ENCODE results near the gene HSPB6.
A peak's percentile ranks its signal among the peaks of the same experiment; 100 is the strongest.
"Not testable (repeated sequence)": the region's sequence is repeated elsewhere in the genome, so short reads cannot be mapped to it uniquely, and the experiment has no call there.

Gene HSPB6

DNA sequence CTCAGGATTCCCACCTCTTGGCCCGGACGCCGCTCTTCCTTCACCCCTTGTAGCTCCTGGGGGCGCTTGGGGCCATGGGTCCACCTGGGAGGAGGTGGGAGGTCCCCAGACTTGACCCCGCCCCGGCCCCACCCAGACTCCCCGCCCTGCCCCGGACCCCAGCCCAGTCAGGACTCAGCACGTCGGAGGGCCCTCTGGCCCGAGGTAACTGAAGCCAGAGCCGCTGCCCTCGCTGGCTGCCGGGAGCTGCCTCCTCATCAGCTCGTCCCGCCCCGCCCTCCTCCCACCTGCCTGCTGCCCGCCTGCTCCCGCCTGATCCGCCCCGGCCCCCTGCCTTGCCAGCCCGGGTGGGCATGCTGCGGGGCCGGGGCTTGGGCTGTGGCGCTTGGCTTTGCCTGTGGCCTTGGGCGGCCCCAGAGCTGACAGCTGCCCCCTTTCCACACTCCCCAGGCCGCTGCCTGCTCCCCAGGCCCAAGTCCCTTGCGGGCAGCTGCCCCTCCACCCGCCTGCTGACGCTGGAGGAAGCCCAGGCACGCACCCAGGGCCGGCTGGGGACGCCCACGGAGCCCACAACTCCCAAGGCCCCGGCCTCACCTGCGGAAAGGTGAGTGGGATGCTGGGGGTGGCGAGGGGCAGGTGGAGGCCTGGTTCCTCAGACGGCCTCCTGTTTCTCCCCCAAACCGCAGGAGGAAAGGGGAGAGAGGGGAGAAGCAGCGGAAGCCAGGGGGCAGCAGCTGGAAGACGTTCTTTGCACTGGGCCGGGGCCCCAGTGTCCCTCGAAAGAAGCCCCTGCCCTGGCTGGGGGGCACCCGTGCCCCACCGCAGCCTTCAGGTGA, 27.9 kb upstream of the HSPB6 start:
- no peak for DNase-seq

DNA sequence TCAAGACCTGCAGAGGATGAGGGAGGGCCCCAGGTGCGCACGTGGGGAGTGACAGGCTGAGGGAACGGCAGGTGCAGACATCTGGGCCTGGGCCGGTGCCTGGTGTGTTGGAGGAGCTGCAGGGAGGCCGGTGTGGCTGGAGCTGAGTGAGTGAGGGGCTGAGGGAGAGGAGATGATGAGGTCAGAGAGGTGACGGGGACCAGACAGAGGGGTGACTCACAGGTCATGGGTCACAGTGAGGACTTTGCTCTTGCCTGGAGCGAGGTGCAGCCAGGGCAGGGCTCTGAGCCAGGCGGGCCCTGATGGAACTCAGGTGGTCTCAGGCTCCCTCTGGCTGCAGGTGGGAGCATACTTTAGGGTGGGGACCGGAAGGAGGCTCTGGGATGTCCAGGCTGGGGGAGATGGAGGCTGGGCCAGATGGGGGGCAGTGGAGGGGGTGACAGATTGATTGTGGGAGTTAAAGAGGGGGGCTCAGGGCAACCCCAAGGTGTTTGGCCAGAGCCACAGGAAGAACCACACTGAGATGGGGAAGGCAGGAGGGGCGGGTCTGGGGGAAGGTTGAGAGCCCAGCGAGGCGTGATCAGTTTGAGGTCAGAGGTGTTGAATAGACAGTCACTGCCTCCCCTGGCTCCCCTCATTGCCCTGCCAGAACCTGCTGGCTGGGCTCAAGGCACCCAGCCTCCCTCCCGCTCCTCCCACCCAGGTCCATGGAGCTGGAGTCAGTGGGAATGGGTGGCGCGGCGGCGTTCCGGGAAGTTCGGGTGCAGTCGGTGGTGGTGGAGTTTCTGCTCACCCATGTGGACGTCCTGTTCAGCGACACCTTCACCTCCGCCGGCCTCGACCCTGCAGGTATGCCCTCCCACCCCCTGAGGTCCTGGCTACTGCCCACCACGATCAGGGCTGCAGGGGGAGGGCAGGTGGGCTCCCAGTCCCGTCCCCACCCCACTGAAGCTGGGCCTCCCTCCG, 26.9 kb upstream of the HSPB6 start:
- no peak for DNase-seq

DNA sequence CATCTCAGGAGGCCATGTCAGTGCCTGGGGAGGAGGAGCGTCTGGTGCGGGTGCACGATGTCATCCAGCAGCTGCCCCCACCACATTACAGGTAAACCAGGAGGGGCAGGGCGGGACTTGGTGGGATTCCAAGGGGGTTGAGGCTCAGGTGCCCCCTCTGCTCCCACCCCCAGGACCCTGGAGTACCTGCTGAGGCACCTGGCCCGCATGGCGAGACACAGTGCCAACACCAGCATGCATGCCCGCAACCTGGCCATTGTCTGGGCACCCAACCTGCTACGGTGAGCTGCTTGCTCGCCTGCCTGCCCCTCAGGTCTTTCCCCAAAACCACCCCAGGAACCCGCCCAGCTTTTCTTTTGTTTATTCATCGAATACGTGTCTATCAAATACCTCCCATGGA, 25.8 kb upstream of the HSPB6 start:
- no peak for DNase-seq

DNA sequence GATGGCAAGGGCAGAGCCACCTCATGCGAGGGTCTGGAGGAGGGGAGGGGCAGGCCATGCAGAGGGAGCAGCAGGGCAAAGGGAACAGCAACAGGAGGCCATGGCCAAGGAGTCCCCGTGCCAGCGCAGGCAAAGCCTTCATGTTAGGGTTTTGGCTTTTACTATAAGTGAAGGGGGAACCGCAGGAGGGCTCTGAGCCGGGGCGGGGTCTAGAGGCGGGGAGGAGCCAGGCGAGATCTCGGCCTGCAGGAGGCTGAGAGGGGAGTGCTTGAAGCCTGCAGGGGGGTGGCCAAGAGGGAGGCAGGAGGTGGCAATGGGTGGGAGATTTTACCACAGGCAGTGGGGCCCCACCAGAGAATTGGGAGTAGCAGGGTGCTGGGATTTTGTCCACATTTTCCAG, 24.8 kb upstream of the HSPB6 start:
- no peak for DNase-seq

DNA sequence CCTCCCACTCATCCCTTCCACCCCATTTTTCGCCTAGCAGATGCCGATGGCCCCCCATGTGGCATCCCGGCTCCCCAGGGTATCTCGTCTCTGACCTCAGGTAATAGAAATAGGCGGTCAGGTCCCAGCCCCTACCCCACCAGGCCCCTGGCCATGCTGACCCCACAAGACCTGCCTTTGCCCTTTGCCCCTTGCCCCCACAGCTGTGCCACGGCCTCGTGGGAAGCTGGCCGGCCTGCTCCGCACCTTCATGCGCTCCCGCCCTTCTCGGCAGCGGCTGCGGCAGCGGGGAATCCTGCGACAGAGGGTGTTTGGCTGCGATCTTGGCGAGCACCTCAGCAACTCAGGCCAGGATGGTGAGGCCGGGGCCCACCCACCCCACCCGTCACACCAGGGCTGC, 23.9 kb upstream of the HSPB6 start:
- no peak for DNase-seq

DNA sequence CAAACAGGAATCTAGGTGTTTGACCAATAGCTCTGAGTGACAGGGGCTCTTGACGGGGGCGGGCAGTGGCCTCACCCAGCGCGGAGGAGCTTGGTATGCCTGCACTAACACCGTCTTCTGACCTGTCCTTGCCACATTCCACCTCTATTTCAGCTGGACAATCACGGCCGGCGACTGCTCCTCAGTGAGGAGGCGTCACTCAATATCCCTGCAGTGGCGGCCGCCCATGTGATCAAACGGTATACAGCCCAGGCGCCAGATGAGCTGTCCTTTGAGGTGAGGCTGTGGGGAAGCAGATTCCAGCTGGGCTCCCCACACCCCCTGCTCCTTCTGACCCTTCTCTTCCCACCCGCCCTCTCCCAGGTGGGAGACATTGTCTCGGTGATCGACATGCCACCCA, 23.2 kb upstream of the HSPB6 start:
- DNase-seq: no peak

DNA sequence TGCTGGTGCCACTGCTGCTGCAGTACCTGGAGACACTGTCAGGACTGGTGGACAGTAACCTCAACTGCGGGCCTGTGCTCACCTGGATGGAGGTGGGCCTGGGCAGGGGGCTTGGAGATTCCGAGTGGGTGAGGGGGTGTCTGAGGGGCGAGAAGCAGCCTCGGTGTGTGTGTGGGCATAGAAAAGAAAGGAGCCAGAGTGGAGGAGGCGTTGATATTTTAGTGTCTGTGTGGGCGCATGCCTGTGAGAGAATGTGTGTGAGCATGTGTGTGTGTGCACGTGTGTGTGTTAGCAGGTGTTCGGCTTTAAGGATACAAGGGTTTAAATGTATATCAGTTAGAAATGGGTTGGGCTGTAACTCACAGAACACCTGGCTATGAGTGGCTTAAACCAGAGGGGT, 22.2 kb upstream of the HSPB6 start:
- DNase-seq: no peak

DNA sequence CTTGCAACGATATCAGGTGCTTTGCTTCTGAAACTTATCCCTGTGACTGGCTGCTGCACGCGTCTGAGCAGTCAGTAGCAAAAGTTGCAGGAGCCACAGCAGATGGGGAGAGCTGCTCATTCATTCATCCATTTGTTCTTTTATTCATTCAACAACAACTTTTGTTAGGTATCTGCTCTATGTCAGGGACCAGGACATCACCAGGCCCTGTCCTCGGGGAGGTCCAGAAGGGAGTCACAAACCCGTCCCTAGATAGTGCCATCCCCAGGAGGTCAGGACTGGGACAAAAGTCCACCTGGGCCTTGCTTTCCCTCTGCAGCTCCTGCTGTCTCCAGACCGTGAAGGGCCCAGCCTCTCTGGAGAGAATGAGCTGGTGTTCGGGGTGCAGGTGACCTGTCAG, 21.1 kb upstream of the HSPB6 start:
- no peak for DNase-seq

DNA sequence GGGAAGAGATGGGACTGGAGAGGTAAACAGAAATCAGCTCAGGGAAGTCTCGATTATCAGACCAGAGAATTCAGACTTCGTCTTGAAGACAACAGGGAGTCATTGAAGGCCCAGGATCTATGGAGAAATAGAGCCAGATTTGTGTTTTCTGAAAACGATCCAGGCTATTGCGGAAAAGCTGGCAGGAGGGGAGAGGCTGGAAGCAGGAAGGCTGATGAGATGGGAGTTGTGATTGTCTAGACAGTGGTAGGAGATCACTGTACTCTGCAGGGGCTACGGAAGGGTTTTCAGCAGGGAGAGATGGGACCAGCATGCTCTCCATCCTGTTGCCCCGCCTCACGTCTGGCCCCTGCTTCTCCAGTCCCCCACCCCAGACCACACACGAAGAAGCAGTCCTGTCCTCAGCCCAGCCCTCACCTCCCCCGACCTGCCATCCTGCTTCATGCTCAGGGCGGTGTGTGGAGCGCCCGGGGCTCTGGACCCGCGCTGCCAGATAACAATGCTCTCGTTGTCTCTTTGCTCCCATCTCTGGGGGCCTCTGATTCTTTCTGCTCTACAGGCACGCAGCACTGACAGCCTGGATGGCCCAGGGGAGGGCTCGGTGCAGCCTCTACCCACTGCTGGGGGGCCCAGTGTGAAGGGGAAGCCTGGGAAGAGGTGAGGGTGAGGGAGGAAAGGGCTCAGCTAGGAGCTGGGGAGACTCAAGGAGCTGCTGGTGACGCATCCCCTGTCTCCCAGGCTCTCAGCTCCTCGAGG, 20.4 kb upstream of the HSPB6 start:
- DNase-seq: no peak

DNA sequence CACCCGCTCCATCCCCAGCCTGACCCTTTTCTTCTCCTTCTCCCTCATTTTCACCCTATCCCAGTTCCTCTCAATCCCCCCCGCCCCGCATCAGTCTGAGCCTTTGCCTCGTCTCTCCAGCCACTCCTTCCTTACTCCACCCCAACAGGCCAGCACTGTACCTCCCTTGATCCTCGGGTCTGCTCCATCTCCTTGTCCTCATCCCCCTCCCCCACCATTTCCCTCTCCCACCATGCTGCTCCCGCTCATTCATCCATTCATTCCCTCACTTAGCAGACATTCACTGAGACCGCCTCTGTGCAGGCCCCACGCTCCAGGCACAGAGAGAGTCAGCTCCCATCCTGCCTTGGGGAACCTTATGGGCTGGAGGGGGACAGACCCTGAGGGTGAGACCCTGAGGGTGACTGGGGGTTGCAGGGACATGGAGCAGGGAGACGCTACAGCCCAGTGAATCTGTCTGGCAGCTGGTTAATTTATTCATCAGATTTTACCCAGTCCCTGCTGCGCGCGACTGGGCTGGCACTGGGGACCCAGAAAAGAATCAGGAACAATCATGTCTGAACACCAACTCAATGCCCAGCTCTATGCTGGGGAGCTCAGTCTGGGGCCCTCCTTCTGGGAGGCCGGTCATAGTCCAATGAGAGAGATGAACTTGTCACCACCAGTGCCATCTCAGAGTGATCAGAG, 19.4 kb upstream of the HSPB6 start:
- no peak for DNase-seq

DNA sequence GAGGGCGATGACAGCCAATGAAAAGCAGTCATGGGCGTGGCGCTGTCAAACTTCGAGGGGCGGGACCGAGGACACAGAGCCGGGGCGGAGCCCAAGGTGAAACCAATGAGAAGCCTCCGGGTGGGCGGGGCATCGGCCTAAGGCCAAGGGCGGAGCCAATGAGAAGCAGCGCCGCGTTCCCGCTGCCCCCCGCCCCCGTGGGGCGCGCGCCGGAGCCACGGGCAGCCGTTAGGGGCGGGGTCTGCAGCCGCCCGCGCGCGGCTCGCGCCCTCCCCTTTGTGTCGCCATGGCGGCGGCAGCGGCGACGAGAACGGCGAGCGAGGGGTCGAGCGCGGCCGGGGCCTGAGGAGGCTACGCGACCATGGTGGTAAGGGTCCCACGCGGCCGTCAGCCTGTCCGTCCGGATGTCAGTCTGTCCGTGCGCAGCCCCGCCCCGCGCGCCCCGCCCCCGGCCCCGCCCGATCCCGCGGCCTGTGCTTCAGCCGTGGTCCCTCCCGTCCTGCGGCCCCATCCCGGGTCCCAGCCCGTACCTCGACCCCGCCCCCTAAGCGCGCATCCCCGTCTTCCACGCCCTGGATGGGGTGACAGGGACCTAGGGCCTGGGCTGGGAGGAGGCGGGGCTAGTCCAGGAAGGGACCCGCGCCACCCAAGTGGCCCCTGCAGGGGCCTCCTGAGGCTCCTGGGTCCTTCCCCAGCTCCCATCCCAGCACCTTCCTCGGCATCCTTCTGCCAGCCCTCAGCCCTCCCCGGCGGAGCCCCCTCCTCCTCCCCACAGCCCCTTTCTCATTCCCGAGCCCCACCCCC, 18.7 kb upstream of the HSPB6 start, which contains the start of gene ARHGAP33:
TSS of gene ARHGAP33 (plus strand) at position 267 of the 804 bp plus-strand sequence. CDS start at position 362, 95 bp downstream.
- DNase-seq: peak; percentile 99

DNA sequence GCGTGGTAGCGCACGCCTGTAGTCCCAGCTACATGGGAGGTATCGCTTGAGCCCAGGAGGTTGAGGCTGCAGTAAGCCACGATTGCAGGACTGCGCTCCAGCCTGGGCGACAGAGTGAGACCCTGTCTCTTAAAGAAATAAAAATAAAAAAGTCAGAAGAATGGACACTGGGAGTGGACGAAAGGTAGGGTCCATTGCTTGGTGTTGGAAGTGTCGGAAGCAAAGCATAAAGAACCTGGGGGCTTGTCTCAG, 18.1 kb upstream of the HSPB6 start:
- DNase-seq: no peak

DNA sequence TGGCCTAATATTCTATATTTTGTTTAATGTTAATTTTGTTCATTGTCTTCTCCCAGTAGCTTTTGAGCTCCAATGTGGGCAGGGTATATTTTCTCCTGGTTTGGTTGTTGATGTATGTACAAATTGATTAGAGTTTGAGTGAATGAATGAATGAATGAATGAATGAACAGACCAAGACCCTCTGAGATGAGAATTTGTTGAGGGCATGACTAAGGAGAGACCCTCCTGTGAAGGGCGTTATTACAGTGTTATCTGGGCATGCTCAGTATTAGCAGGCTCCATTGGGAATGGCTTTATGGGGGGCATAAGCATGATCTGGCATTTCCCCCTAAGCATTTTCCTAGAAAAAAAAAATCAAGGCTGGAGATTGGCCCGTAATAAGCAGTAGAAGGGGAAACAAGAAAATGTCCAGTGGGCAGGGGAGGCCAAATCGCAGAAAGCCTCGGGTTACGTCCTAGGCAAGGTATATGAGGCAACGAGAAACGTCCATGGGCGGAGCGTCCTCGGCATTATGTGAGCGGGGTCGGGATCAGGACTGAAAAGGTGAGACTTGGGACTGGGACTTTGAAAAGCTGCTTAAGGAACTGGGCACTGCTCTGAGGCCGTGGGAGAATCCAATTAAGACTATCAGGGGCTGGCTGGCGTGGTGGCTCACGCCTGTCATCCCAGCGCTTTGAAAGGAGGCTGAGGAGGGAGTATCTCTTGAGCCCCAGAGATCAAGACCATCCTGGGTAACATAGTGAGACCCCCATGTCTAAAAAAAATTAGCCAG, 17.6 kb upstream of the HSPB6 start:
- DNase-seq: peak; percentile 6

DNA sequence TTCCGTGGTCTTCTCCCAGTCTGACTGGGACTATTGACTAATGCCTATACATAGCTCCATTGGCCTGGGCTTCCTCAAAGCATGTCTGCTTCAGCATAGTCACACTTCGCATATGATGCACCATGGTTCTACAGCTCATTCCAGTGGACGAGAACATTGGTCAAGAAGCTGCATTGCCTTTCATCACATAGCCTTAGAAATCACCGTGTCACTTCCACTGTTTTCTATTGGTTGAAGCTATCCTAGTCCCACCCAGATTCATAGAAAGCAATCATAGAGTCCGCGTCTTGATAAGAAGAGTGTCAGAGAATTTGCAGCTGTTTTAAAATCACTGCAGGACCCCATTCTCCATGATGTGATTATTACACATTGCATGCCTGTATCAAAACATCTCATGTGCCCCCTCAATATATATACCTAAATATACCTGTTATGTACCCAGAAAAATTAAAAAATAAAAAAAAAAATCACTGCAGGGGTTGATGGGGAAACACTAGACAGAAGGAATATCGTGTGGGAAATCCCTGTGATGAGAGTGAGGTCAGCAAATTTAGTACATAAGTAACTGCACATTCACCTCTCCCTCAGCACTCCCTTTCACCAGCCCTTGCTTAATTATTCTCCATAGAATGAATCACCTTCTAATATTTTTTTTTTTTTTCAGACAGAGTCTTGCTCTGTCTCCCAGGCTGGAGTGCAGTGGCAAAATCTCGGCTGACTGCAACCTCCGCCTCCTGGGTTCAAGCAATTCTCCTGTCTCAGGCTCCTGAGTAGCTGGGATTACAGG, 16.4 kb upstream of the HSPB6 start:
- DNase-seq: no peak

DNA sequence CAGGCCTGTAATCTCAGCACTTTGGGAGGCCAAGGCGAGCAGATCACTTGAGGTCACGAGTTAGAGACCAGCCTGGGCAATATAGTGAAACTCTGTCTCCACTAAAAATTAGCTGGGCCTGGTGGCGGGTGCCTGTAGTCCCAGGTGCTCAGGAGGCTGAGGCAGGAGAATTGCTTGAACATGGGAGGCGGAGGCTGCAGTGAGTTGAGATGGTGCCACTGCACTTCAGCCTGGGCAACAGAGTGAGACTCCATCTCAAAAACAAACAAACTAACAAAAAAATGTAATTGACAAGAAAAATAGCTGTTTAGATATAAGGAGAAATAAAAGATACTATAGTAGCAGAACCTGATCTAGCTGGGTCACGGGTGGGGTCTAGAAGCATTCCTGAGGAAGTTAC, 15.5 kb upstream of the HSPB6 start:
- DNase-seq: not testable (repeated sequence)

DNA sequence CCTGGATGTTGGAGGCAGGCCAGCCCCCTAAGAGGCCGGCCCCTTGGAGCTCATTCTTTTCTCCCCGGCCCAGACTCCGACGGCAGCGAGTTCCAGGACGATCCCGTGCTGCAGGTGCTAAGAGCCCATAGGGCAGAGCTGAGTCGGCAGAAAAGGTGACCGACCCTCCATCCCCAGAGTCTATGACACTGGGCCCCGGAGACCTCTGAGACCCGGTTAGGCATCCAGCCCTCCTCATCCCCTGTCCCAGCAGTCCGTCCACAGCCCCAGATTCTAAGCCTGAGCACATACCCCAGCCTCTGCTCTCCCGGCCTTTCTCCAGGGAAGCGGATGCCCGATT, 11.2 kb upstream of the HSPB6 start:
- DNase-seq: no peak

DNA sequence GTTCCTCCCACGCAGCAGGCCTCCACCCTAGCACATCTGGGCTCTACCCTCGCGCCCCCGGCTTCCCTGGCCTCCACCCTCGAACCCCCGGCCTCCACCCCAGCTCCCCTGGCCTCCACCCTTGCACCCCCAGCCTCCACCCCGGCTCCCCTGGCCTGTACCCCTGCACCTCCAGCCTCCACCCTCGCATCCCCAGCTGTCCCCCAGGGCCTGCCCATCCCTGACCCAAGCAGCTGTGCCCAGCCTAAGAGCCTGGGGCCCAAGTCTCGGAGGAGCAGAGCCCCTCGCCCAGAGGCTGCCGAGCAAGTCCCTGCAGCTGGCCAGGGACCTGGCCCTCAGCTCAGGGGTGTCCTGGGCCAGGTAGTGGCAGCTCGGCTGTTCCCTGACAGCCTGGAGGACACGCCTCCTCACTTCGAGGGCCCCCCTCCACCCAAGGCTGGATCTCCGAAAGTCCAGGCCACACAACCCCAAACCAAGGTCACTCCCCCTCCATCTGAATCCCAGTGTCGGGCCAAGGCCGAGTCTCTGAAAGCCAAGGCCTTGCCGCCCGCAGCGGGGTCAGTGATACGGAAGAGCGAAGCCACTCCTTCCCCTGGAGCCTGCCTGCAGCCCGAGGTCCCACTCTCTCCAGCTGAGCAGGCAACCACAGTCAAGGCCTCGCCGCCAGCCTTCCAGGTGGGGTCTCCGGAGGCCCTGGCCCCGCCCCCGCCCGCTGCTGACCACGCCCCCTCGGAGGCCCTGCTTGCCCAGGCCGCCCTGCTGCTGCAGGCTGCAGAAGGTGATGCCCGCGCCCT, 10.7 kb upstream of the HSPB6 start:
- no peak for DNase-seq

DNA sequence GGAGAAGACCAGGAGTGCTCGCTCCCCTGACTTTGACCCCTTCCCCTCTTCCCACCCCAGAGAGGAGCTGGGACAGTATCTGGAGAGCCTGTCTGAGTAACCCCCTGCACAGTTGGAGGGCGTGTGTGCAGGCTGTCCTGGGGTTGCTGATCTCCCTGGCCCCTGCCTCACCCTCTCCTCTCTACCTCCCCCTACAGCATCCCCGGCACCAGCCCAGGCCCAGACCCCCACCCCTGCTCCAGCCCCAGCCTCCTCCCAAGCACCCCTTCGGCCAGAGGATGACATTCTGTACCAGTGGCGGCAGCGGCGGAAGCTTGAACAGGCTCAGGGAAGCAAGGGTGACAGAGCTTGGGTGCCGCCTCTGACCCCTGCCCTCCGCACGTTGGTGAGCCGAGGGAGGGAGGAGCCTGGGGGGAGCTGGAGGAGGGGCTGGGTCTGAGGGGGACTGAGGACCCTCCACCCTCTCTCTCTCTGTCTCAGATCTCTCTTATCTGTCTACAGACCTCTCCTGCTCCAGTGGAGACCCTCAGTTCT, 9.8 kb upstream of the HSPB6 start:
- no peak for DNase-seq
